Right lung (tissue), 5 donors: ENCODE results near the gene SIGLEC15. TPM values are rescaled to one million over a fixed set of nuclear protein-coding genes. Genes with fewer than 3 reads are reported as not detected.

Experiments
- DNase-seq, 2 donors: peaks; one replicate each; pipeline ENCODE4 v3.0.0-alpha.2; 2013
- polyA plus RNA-seq, 5 donors: library from polyadenylated mRNA; unstranded; fragments of 120-200 nt; gene quantifications; one replicate each; pipeline versions ENCODE4 v1.2.1 to v1.2.3, GENCODE V29; 2013; ENCODE audit warnings: inconsistent platforms in 1 of 5, low replicate concordance in 1 of 5; ENCODE audit not compliant: insufficient read length in 5 of 5, insufficient read depth in 1 of 5

SIGLEC15 gene
- polyA plus RNA-seq, 5 donors, result 0.21 to 0.40 (median 0.24) TPM

GRCh38 chr18:45879681-45880655 is 54.5 kb downstream of the SIGLEC15 start:
- peak; percentile 57 to 63 for DNase-seq

- DNase-seq, result no peak
Measured at GRCh38 chr18:45880876-45881558, 55.5 kb downstream of the SIGLEC15 start.

- DNase-seq, result no peak
Measured at GRCh38 chr18:45887585-45887984, 62.1 kb downstream of the SIGLEC15 start.

GRCh38 chr18:45889419-45890064 is 64.1 kb downstream of the SIGLEC15 start:
- no peak for DNase-seq

- DNase-seq, result no peak
Measured at GRCh38 chr18:45890606-45891005, 65.1 kb downstream of the SIGLEC15 start.

- DNase-seq, result no peak
Measured at GRCh38 chr18:45891806-45892205, 66.3 kb downstream of the SIGLEC15 start.

Other genes with a start within 250 kb of the SIGLEC15 start
- under 1 TPM; 0.09 to 0.20 (median 0.18) TPM for gene SLC14A2, start 210.2 kb upstream of the SIGLEC15 start, polyA plus RNA-seq
- gene SLC14A1, start 101.5 kb upstream of the SIGLEC15 start, polyA plus RNA-seq, result 1 to 10 TPM in 4 of 5 donors, under 1 TPM in 1; 0.84 to 1.9 (median 1.7) TPM
- gene EPG5, start 141.7 kb downstream of the SIGLEC15 start, polyA plus RNA-seq, result 10 to 100 TPM; 19.4 to 34.6 (median 33.6) TPM
- gene PSTPIP2, start 246.6 kb downstream of the SIGLEC15 start, polyA plus RNA-seq, result 1 to 10 TPM; 3.5 to 8.7 (median 7.6) TPM